Measurements from ENCODE around the gene GABRQ. TPM values are rescaled to one million over a fixed set of nuclear protein-coding genes. Genes with fewer than 3 reads are reported as not detected.

GABRQ gene
- total RNA-seq, 1 experiment from 2014 or later, result under 0.01 TPM

DNA sequence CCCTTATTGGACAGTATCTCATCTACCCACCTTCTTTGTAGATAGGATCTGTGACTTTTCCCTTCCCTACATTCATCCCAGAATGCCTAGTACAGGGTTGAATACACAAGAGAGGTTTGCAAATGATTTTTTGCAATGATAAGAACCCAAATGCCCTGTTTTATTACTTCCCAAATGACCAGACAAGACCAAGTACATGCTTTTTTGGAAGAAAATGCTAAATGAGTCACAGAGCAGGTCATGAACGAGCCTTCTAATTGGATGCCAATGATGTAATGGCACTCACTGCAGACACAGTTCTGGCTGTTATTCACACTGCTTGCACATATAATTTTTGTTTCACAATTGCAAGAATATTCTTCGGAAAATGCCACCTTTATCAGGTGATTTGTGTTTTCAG lies 17.8 kb upstream of the GABRQ start:
- H3K4me1 ChIP-seq (ENCODE audit: insufficient read depth, low read length), result no peaks in the 10 kb centered on the region
- H3K9me2 ChIP-seq (replicated peaks; ENCODE audit: low read length), result no peaks in the 10 kb centered on the region
- no peak overlapping the region for H3K4me2 ChIP-seq (ENCODE audit: low read length)
- no peak overlapping the region for H3K4me3 ChIP-seq (ENCODE audit: low read length)
- no peaks in the 10 kb centered on the region for H3K27me3 ChIP-seq (ENCODE audit: low read length)
- ChIA-PET CTCF (no interaction called here), POLR2A (ENCODE audit: unreplicated experiment) (no interaction called here)
- no peaks in the 10 kb centered on the region for H3K36me3 ChIP-seq (ENCODE audit: low read depth, low read length)
- no peaks in the 10 kb centered on the region for H3K9me3 ChIP-seq (ENCODE audit: low read length)
- no peaks in the 10 kb centered on the region for H3K79me2 ChIP-seq (ENCODE audit: low read length)
- ATAC-seq (no peak), DNase-seq (no peak)
- H3F3A ChIP-seq (ENCODE audit: low read length, unreplicated experiment), result no peaks in the 10 kb centered on the region
- H4K20me1 ChIP-seq (ENCODE audit: low read length), result no peaks in the 10 kb centered on the region
- BruUV-seq (replicated peaks), result no TSS peak
- no peak overlapping the region for H3K27ac ChIP-seq (ENCODE audit: low read length)
- no peak overlapping the region for H2AFZ ChIP-seq (ENCODE audit: low read length)
- no peak overlapping the region for H3K9ac ChIP-seq (ENCODE audit: low read length)
- intact Hi-C loops (cut with micrococcal nuclease), result no loop called here
- TF ChIP-seq, protein P1, sequence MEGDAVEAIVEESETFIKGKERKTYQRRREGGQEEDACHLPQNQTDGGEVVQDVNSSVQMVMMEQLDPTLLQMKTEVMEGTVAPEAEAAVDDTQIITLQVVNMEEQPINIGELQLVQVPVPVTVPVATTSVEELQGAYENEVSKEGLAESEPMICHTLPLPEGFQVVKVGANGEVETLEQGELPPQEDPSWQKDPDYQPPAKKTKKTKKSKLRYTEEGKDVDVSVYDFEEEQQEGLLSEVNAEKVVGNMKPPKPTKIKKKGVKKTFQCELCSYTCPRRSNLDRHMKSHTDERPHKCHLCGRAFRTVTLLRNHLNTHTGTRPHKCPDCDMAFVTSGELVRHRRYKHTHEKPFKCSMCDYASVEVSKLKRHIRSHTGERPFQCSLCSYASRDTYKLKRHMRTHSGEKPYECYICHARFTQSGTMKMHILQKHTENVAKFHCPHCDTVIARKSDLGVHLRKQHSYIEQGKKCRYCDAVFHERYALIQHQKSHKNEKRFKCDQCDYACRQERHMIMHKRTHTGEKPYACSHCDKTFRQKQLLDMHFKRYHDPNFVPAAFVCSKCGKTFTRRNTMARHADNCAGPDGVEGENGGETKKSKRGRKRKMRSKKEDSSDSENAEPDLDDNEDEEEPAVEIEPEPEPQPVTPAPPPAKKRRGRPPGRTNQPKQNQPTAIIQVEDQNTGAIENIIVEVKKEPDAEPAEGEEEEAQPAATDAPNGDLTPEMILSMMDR (conservative IDR thresholded peaks at IDR 0.05; ENCODE audit: low read depth, low read length), result no peak
- no peak for TF ChIP-seq EZH2 (IDR thresholded peaks at IDR 0.05; ENCODE audit: low read length, unreplicated experiment)
- no peak for TF ChIP-seq EZH2phosphoT487 (IDR thresholded peaks at IDR 0.05; ENCODE audit: borderline replicate concordance, low read length)

DNA sequence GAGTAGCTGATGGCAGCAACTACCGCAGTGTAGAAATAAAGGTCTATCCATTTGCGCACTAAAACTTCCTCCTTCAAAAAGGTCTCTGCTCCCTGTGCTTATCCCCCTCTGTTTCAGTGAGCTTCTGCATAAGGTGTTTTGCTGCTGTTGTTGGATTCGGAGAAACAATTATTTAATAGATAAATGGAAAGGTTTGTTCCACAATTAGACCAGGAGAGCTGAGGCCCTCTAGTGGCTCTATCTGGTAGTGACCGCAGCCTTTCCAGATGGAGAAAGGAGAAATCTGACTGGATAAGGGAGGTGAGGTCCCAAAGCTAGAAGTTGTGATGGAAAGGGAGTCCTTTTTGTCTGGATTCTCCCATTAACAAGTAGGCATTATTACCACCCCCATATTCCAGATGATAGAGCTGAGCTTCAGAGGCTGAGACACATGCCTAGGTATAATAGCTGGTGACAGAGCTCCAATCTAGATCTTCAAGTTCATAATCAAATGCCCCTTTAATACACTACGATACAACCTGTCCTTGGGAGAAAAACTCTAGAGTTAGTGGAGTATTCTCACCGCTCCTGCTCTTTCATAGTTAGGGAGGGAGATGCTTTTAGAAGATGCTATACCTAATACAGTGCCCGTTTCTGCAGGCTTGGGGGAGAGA lies 5.1 kb upstream of the GABRQ start:
- no peaks in the 10 kb centered on the region for H3F3A ChIP-seq (ENCODE audit: low read length, unreplicated experiment)
- TF ChIP-seq, protein P1 (conservative IDR thresholded peaks at IDR 0.05; ENCODE audit: low read depth, low read length), result peak; percentile 81
- TF ChIP-seq EZH2 (IDR thresholded peaks at IDR 0.05; ENCODE audit: low read length, unreplicated experiment), result no peak
- BruUV-seq (replicated peaks), result no TSS peak
- H3K27me3 ChIP-seq (ENCODE audit: low read length), result peaks cover 32% of the 10 kb centered on the region
- no peak overlapping the region for H2AFZ ChIP-seq (ENCODE audit: low read length)
- no peaks in the 10 kb centered on the region for H3K9me3 ChIP-seq (ENCODE audit: low read length)
- H3K36me3 ChIP-seq (ENCODE audit: low read depth, low read length), result no peaks in the 10 kb centered on the region
- no peaks in the 10 kb centered on the region for H4K20me1 ChIP-seq (ENCODE audit: low read length)
- CTCF ChIA-PET, result no interaction called here
- H3K4me3 ChIP-seq (ENCODE audit: low read length), result no peak overlapping the region
- H3K4me1 ChIP-seq (ENCODE audit: insufficient read depth, low read length), result no peaks in the 10 kb centered on the region
- no peak overlapping the region for H3K27ac ChIP-seq (ENCODE audit: low read length)
- H3K79me2 ChIP-seq (ENCODE audit: low read length), result no peaks in the 10 kb centered on the region
- no peak overlapping the region for H3K4me2 ChIP-seq (ENCODE audit: low read length)
- ATAC-seq, result no peak
- H3K9ac ChIP-seq (ENCODE audit: low read length), result no peak overlapping the region
- no peaks in the 10 kb centered on the region for H3K9me2 ChIP-seq (replicated peaks; ENCODE audit: low read length)
- peak; percentile 69 for DNase-seq
- POLR2A ChIA-PET (ENCODE audit: unreplicated experiment), result no interaction called here
- intact Hi-C loops (cut with micrococcal nuclease), result loop anchor here (1.0 to 10.0 kb wide), 2 partner anchors 182 to 1481 kb away; no protein-coding TSS in a partner anchor

DNA sequence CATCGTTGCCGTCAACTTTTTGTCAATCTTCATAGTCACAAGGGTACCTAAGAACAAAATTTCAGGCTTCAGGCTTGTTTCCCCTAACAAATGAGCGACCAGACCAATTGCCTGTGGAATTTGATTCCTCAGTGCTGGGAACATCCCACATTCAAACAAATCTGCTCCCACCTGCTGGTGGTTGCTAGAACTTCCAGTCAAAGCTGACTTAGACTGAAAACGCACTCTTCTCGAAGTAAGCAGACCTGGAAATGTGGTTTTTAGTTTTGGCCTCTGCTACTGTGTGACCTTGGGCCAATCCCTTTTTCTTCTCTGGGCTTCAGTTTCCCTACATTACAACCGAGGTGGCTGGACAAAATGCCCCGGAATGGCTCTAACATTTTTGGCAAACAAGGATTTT lies 1.8 kb upstream of the GABRQ start:
- peak; percentile 68 for ATAC-seq
- BruUV-seq (replicated peaks), result no TSS peak
- CTCF ChIA-PET, result interaction anchor here (0.6 kb wide), 1 partner anchor 1530 kb away, joined by 3 read pairs; no protein-coding TSS in a partner anchor

More for the DNA sequence above, 1.8 kb upstream of the GABRQ start:
- H3K27ac ChIP-seq (ENCODE audit: low read length), result no peak overlapping the region
- H3F3A ChIP-seq (ENCODE audit: low read length, unreplicated experiment), result no peaks in the 10 kb centered on the region
- intact Hi-C loops (cut with micrococcal nuclease), result loop anchor here (1.0 to 10.0 kb wide), 2 partner anchors 179 to 1485 kb away; no protein-coding TSS in a partner anchor
- peaks cover 29% of the 10 kb centered on the region for H3K27me3 ChIP-seq (ENCODE audit: low read length)
- POLR2A ChIA-PET (ENCODE audit: unreplicated experiment), result no interaction called here
- H3K4me3 ChIP-seq (ENCODE audit: low read length), result no peak overlapping the region
- no peaks in the 10 kb centered on the region for H3K9me2 ChIP-seq (replicated peaks; ENCODE audit: low read length)
- TF ChIP-seq, protein P1 (conservative IDR thresholded peaks at IDR 0.05; ENCODE audit: low read depth, low read length), result peak; percentile 70
- no peak for TF ChIP-seq EZH2 (IDR thresholded peaks at IDR 0.05; ENCODE audit: low read length, unreplicated experiment)
- H4K20me1 ChIP-seq (ENCODE audit: low read length), result no peaks in the 10 kb centered on the region
- H3K79me2 ChIP-seq (ENCODE audit: low read length), result no peaks in the 10 kb centered on the region
- no peaks in the 10 kb centered on the region for H3K36me3 ChIP-seq (ENCODE audit: low read depth, low read length)
- no peaks in the 10 kb centered on the region for H3K4me1 ChIP-seq (ENCODE audit: insufficient read depth, low read length)
- H2AFZ ChIP-seq (ENCODE audit: low read length), result no peak overlapping the region
- no peak overlapping the region for H3K4me2 ChIP-seq (ENCODE audit: low read length)
- DNase-seq, result peak; percentile 71
- no peak overlapping the region for H3K9ac ChIP-seq (ENCODE audit: low read length)
- no peaks in the 10 kb centered on the region for H3K9me3 ChIP-seq (ENCODE audit: low read length)

Data from PC-3 (cell line).